Neutrophil (primary cell): ENCODE results near the gene PPP1R1C.

ENCODE experiments used
- H3K27ac ChIP-seq: fragments of 200-600 bp; sonication (generic); 2 replicates; pipeline ENCODE4 v1.5.1; 2016; ENCODE audit warnings: mild to moderate bottlenecking, moderate library complexity
- H3K27me3 ChIP-seq: fragments of 200-600 bp; sonication (generic); 2 replicates; pipeline ENCODE4 v1.6.0; 2016; ENCODE audit warnings: mild to moderate bottlenecking
- H3K36me3 ChIP-seq: fragments of 200-600 bp; sonication (generic); 2 replicates; pipeline ENCODE4 v1.5.1; 2017
- H3K4me1 ChIP-seq, 2 experiments: fragments of 200-600 bp in 1 of 2; sonication (generic) in 1 of 2; 1 replicate in 1 of 2; 2 replicates in 1 of 2; pipeline versions ENCODE4 v1.5.1 to v1.6.1; 2013 to 2016; ENCODE audit warnings: low read depth in 1 of 2, low read length in 1 of 2, mild to moderate bottlenecking in 1 of 2, moderate library complexity in 1 of 2; ENCODE audit not compliant: control insufficient read depth in 1 of 2, insufficient read depth in 1 of 2
- H3K4me3 ChIP-seq, 2 experiments: fragments of 200-600 bp in 1 of 2; sonication (generic) in 1 of 2; 1 replicate in 1 of 2; 2 replicates in 1 of 2; pipeline ENCODE4 v1.5.1; 2013 to 2016; ENCODE audit warnings: low read depth in 1 of 2, low read length in 1 of 2, mild to moderate bottlenecking in 1 of 2, moderate library complexity in 1 of 2
- H3K9me3 ChIP-seq: fragments of 200-600 bp; sonication (generic); 2 replicates; pipeline ENCODE4 v1.5.1; 2016
- TF ChIP-seq, protein P1 (sequence below): fragments of 200-600 bp; sonication (generic); IDR thresholded peaks from 2 replicates; pipeline ENCODE4 v1.5.1; 2016; ENCODE audit warnings: antibody characterized with exemption

The PPP1R1C gene

DNA sequence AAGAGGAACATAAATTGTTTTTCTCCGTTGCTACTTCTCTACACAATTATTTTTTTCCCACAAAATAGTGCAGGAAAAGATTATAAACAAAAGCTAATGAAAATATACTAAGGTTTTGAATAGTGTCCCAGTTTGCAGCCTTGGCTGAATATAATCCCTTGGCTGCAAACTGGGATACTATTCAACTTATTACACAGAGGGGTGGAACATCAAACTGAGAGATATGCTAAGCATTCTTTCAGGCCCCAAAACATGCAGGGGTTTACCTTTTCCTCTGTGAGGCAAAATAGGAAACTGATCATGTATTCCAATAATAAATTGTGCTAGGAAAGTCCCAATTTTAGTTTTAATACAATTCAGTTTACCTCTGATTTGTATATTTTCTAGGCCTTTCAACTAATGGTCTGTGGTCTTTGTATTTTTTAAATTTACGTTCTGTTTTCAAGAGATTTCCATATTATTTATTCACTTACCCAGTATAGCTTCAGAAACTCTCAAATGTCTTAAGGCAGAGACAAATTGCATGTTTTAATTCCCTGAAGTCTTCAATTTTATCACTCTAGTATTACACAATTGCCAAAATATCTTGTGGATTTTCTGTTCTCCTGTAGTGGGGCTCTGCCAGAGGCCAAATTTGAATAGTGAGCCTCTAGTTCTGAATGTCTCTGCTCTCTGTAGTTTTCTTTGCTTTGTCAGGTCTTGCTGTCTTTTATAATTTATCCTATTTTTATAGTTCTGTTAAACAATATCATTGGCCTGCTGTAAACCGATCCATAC, 63.9 kb downstream of the PPP1R1C start:
- Histone ChIP-seq H3K27ac (no peak overlapping the region), H3K4me3 (no peak overlapping the region), H3K27me3 (no peaks in the 10 kb centered on the region), H3K4me1 (no peaks in the 10 kb centered on the region), H3K36me3 (no peaks in the 10 kb centered on the region), H3K9me3 (no peaks in the 10 kb centered on the region)
- TF ChIP-seq, protein P1, sequence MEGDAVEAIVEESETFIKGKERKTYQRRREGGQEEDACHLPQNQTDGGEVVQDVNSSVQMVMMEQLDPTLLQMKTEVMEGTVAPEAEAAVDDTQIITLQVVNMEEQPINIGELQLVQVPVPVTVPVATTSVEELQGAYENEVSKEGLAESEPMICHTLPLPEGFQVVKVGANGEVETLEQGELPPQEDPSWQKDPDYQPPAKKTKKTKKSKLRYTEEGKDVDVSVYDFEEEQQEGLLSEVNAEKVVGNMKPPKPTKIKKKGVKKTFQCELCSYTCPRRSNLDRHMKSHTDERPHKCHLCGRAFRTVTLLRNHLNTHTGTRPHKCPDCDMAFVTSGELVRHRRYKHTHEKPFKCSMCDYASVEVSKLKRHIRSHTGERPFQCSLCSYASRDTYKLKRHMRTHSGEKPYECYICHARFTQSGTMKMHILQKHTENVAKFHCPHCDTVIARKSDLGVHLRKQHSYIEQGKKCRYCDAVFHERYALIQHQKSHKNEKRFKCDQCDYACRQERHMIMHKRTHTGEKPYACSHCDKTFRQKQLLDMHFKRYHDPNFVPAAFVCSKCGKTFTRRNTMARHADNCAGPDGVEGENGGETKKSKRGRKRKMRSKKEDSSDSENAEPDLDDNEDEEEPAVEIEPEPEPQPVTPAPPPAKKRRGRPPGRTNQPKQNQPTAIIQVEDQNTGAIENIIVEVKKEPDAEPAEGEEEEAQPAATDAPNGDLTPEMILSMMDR, result no peak

GRCh38 chr2:182050333-182051135, 64.9 kb downstream of the PPP1R1C start:
- TF ChIP-seq, protein P1, result no peak
- H3K36me3 ChIP-seq, result no peaks in the 10 kb centered on the region
- H3K4me1 ChIP-seq, result no peaks in the 10 kb centered on the region
- no peak overlapping the region for H3K4me3 ChIP-seq
- no peaks in the 10 kb centered on the region for H3K9me3 ChIP-seq
- H3K27ac ChIP-seq, result no peak overlapping the region
- H3K27me3 ChIP-seq, result no peaks in the 10 kb centered on the region

- TF ChIP-seq, protein P1, result no peak
- H3K4me1 ChIP-seq, result no peaks in the 10 kb centered on the region
- H3K9me3 ChIP-seq, result no peaks in the 10 kb centered on the region
- no peaks in the 10 kb centered on the region for H3K36me3 ChIP-seq
- H3K27me3 ChIP-seq, result no peaks in the 10 kb centered on the region
- H3K27ac ChIP-seq, result no peak overlapping the region
- no peak overlapping the region for H3K4me3 ChIP-seq
Observed at GRCh38 chr2:182055993-182056392, 70.3 kb downstream of the PPP1R1C start.

GRCh38 chr2:182057002-182057401, 71.3 kb downstream of the PPP1R1C start:
- TF ChIP-seq, protein P1, result no peak
- no peak overlapping the region for H3K4me3 ChIP-seq
- no peaks in the 10 kb centered on the region for H3K36me3 ChIP-seq
- H3K9me3 ChIP-seq, result no peaks in the 10 kb centered on the region
- no peak overlapping the region for H3K27ac ChIP-seq
- no peaks in the 10 kb centered on the region for H3K27me3 ChIP-seq
- no peaks in the 10 kb centered on the region for H3K4me1 ChIP-seq

GRCh38 chr2:182058056-182058455, 72.4 kb downstream of the PPP1R1C start:
- no peaks in the 10 kb centered on the region for H3K27me3 ChIP-seq
- H3K9me3 ChIP-seq, result no peaks in the 10 kb centered on the region
- TF ChIP-seq, protein P1, result no peak
- no peaks in the 10 kb centered on the region for H3K36me3 ChIP-seq
- no peak overlapping the region for H3K27ac ChIP-seq
- H3K4me1 ChIP-seq, result no peaks in the 10 kb centered on the region
- no peak overlapping the region for H3K4me3 ChIP-seq
